Naive thymus-derived CD8-positive, alpha-beta T cell (primary cell): ENCODE results near the gene CCNDBP1. TPM values are rescaled to one million over a fixed set of nuclear protein-coding genes. Genes with fewer than 3 reads are reported as not detected.
"Not testable (repeated sequence)": the region's sequence is repeated elsewhere in the genome, so short reads cannot be mapped to it uniquely, and the experiment has no call there.

Source experiments
- ATAC-seq, 2 donors: fragments of 150-1000 bp; cut with Tn5 transposase in 1 of 2; sonication (Bioruptor Pico), chemical (Tn5 transposase) in 1 of 2; 1 replicate in 1 of 2; 2 replicates in 1 of 2; pipeline ENCODE4 v1.10.0; 2021; ENCODE audit warnings: mild to moderate bottlenecking in 2 of 2, moderate library complexity in 2 of 2
- POLR2A ChIA-PET: fragments of 350-600 bp; sonication (Branson Sonifier 250); formaldehyde crosslinking; loops from one replicate; lab custom pipeline; 2021; ENCODE audit warnings: antibody characterized with exemption; lab: Charles Lee
- DNase-seq, 10 donors: peaks; one replicate each; pipeline versions ENCODE4 v3.0.0 to v3.0.0-alpha.2; 2020 to 2022
- H3K27ac Mint-ChIP-seq, 10 donors: one replicate each; pipeline ENCODE4 v1.8.0; 2020 to 2022; ENCODE audit warnings: mild to moderate bottlenecking in 10 of 10, mixed read lengths in 10 of 10, moderate library complexity in 4 of 10, inconsistent platforms in 1 of 10
- H3K27me3 Mint-ChIP-seq, 5 donors: one replicate each; pipeline ENCODE4 v1.8.0; 2021 to 2022; ENCODE audit warnings: mixed read lengths in 5 of 5
- H3K36me3 Mint-ChIP-seq, 3 donors: one replicate each; pipeline ENCODE4 v1.8.0; 2020 to 2022; ENCODE audit warnings: mixed read lengths in 3 of 3, mild to moderate bottlenecking in 2 of 3, inconsistent platforms in 1 of 3
- H3K4me1 Mint-ChIP-seq, 4 donors: one replicate each; pipeline ENCODE4 v1.8.0; 2021 to 2022; ENCODE audit warnings: mixed read lengths in 4 of 4
- H3K4me3 Mint-ChIP-seq, 10 donors: one replicate each; pipeline ENCODE4 v1.8.0; 2020 to 2022; ENCODE audit warnings: mild to moderate bottlenecking in 10 of 10, mixed read lengths in 10 of 10, moderate library complexity in 6 of 10, inconsistent platforms in 1 of 10
- H3K9me3 Mint-ChIP-seq, 9 donors: one replicate each; pipeline ENCODE4 v1.8.0; 2020 to 2022; ENCODE audit warnings: mixed read lengths in 9 of 9, mild to moderate bottlenecking in 3 of 9, inconsistent platforms in 1 of 9, moderate library complexity in 1 of 9
- polyA plus RNA-seq, 3 donors: library from polyadenylated mRNA; unstranded; fragments of 300-500 nt; fragmentation: Illumina TruSeq; gene quantifications; one replicate each; pipeline ENCODE4 v1.2.3, GENCODE V29; 2021
- total RNA-seq, 8 experiments: library from RNA in 2 of 8; stranded (reverse) in 2 of 8; gene quantifications; one replicate each; pipeline ENCODE4 v1.2.3 and lab custom pipeline; 2021 to 2026

CCNDBP1 gene
- total and polyA plus RNA-seq, 5 experiments from 2014 or later = 132 to 151 (median 146) TPM

DNA sequence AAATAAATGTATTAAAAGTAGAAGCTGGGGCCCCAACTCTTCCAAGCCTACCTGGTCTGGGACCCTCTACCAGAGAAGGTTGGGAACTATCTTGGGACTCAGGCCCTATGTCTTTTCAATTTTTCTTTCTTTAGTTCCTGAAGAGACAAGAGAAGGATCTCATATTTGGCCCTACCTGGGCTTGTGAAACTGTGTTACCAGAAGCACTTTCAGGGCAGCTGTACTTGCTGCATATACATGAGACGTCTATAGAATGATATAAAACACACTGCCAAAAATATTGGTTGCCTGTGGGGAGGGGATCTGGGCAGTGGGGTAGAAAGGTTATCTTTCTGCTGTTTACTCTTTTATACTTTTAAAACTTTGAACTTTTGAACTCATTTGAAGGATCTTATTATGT lies 36.2 kb downstream of the CCNDBP1 start:
- Mint-ChIP-seq H3K4me3 (no peak overlapping the region), H3K9me3 (no peaks in the 10 kb centered on the region), H3K4me1 (peaks cover 3 to 11% (median 7%) of the 10 kb centered on the region in 4 donors), H3K27me3 (peaks cover 2 to 30% (median 13%) of the 10 kb centered on the region in 5 donors), H3K27ac (no peak overlapping the region), H3K36me3 (no peaks in the 10 kb centered on the region)
- POLR2A ChIA-PET = no interaction called here
- ATAC-seq (no peak), DNase-seq (no peak)

DNA sequence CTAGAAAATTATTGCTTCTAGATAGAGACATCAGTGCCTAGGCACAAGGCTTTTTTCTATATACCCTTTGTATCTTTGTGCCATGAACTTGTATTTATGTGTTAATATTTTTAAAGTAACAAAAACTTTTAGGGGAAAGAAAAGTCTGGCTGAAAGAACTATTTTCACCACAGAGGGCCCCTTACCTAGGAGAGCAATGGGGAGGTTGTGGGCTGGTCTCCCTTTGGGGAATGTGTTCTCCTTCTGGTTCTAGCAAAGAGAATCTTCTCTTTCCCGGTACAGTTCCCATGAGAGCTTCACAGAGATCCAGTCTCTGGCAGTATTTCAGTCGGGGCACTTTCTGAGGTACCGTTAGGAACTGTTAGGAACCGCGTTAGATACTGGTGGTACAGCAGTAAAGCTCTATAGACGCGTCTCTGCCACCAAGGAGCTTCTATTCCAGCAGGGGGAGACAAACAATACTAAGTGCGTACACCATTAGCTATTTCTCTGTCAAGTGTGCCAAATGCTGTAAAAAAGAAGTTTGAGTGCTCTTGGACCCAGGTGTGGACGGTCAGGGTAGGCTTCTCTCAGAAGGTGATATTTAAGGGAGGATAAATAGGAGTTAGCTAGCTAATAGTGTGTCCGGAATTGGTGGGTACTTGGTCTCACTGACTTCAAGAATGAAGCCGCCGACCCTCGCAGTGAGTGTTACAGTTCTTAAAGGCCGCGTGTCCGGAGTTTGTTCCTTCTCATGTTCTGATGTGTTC lies 40.2 kb downstream of the CCNDBP1 start:
- ATAC-seq (peak; percentile 95 to 98), DNase-seq (peak in 9 of 10 donors; percentile 11 to 73 (median 52))
- no peaks in the 10 kb centered on the region for H3K9me3 Mint-ChIP-seq
- peak overlapping the region; percentile 41 to 76 (median 67) for H3K4me3 Mint-ChIP-seq
- H3K36me3 Mint-ChIP-seq = no peaks in the 10 kb centered on the region
- H3K4me1 Mint-ChIP-seq = peaks cover 3 to 11% (median 7%) of the 10 kb centered on the region in 4 donors
- peak overlapping the region in 1 of 10 donors; percentile 53 for H3K27ac Mint-ChIP-seq
- POLR2A ChIA-PET = interaction anchor here (0.8 to 0.9 kb wide), 2 partner anchors 40 to 61 kb away, joined by 3 to 5 read pairs; no protein-coding TSS in a partner anchor
- peaks cover 3 to 35% (median 9%) of the 10 kb centered on the region in 5 donors for H3K27me3 Mint-ChIP-seq

DNA sequence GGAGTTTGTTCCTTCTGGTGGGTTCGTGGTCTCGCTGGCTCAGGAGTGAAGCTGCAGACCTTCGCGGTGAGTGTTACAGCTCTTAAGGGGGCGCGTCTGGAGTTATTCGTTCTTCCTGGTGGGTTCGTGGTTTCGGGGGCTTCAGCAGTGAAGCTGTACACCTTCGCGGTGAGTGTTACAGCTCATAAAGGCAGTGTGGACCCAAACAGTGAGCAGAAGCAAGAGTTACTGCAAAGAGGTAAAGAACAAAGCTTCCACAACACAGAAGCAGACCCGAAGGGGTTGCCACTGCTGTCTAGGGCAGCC lies 40.7 kb downstream of the CCNDBP1 start:
- not testable (repeated sequence) for DNase-seq, H3K36me3 Mint-ChIP-seq, H3K9me3 Mint-ChIP-seq
- Mint-ChIP-seq H3K4me3 (peak overlapping the region; percentile 21 to 76 (median 64)), H3K27me3 (peaks cover 3 to 30% (median 8%) of the 10 kb centered on the region in 5 donors), H3K27ac (peak overlapping the region in 1 of 10 donors; percentile 37), H3K4me1 (peaks cover 3 to 11% (median 7%) of the 10 kb centered on the region in 4 donors)
- ATAC-seq = peak in 1 of 2 donors; percentile 15
- POLR2A ChIA-PET = interaction anchor here (0.8 to 0.9 kb wide), 2 partner anchors 40 to 60 kb away, joined by 3 to 5 read pairs; no protein-coding TSS in a partner anchor

DNA sequence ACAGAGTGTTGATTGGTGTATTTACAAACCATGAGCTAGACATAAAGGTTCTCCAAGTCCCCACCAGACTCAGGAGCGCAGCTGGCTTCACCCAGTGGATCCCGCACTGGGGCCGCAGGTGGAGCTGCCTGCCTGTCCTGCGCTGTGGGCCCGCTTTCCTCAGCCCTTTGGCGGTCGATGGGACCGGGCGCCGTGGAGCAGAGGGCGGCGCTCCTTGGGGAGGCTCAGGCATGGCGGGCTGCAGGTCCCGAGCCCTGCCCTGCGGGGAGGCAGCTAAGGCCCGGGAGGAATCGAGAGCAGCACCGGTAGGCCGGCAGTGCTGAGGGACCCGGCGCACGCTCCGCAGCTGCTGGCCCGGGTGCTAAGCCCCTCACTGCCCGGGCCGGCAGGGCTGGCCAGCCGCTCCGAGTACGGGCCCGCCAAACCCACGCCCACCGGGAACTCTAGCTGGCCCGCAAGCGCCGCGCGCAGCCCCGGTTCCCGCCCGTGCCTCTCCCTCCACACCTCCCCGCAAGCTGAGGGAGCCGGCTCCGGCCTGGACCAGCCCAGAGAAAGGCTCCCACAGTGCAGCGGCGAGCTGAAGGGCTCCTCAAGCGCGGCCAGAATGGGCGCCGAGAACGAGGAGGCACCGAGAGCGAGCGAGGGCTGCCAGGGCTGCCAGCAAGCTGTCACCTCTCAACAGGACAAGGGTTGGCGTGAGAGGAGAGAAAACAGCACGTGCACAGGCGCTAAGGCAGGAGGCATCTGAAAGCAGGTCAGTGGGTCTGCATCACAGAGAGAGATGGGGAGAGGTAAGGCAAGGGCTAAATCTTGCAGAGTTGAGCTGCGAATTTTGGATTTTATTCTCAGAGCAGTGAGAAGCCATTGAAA lies 41.5 kb downstream of the CCNDBP1 start:
- POLR2A ChIA-PET = interaction anchor here (0.7 kb wide), 1 partner anchor 16 kb away, joined by 3 read pairs; no protein-coding TSS in a partner anchor
- no peaks in the 10 kb centered on the region for H3K36me3 Mint-ChIP-seq
- H3K4me3 Mint-ChIP-seq = no peak overlapping the region
- peaks cover 3 to 24% (median 6%) of the 10 kb centered on the region in 5 donors for H3K27me3 Mint-ChIP-seq
- H3K27ac Mint-ChIP-seq = no peak overlapping the region
- DNase-seq (no peak), ATAC-seq (no peak)
- peaks cover 3 to 11% (median 7%) of the 10 kb centered on the region in 4 donors for H3K4me1 Mint-ChIP-seq
- H3K9me3 Mint-ChIP-seq = no peaks in the 10 kb centered on the region

DNA sequence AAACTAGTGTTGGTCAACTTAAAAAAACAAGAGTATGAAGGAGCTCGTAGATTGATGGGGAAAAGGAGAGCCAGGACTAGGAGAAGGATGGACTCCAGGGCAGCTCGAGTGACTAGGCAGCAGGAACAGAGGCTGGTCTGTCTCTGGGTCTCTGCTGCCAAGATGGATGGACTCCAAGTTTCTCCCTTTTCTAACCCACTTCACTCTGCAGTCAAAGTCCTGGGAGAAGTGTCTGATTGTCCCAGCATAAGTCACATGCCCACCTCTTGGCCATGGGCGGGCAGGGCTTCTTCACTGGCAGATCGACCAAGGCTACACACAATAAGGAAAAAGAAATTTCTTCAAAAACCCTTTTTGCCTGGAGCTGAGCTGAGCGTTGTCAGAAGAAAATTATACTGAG lies 44.8 kb downstream of the CCNDBP1 start:
- DNase-seq (no peak), ATAC-seq (no peak)
- Mint-ChIP-seq H3K27me3 (peaks cover 5 to 19% (median 6%) of the 10 kb centered on the region in 5 donors), H3K4me1 (peaks cover 3 to 11% (median 7%) of the 10 kb centered on the region in 4 donors), H3K4me3 (no peak overlapping the region), H3K36me3 (no peaks in the 10 kb centered on the region), H3K9me3 (no peaks in the 10 kb centered on the region), H3K27ac (peak overlapping the region in 1 of 10 donors; percentile 35)
- POLR2A ChIA-PET = interaction anchor here (0.6 kb wide), 1 partner anchor 714 kb away, joined by 3 read pairs; no protein-coding TSS in a partner anchor

DNA sequence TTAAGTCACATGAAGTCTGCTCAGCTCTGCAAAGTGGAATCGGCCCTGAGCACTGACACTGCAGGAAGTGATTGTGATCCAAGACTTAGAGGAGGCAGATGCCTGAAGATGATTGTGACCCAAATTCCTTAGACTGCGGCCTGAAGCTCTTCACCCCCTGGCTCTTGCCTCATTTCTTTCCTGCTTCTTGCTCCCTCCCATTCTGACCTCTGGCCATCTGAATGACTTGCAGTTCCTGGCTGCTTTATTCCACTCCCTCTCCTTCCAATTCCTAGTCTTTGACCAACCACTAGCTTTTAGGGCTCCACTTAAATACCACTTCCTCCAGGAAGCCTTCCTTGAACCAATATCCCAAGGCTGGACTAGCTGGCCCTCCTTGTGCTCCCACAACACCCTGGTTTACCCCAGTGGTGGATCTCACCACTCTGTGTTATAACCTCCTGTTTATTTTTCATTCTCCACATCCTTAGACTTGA lies 45.5 kb downstream of the CCNDBP1 start:
- no peak for ATAC-seq
- peak overlapping the region in 1 of 10 donors; percentile 43 for H3K27ac Mint-ChIP-seq

DNA sequence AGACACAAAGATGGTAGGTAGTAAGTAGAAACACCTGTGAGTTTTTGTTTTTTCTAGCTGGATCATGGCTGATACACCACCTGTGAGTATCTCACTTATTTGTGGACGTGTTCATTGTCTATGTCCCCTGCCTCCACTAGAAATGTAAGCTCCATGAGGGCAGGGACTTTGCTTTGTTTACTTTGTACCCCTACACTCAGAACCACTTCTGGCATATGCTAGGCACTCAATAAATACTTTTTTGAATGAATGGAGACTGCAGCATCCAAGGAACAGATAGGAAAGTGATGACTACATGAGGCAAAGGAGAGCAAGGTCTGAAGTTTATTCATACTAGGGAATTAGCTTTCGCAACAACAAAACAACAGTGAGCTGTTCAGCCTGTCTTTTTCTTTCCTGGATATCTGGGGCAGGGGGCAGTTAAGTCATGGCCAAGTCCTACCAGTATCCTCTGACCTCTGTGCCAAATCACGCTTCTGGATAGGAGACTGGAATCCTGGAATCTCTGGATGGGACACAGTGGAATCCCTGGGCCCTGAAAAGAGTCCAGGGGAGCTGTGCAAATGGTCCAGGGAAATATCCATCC lies 47.2 kb downstream of the CCNDBP1 start:
- DNase-seq = no peak
- H3K4me1 Mint-ChIP-seq = no peaks in the 10 kb centered on the region
- POLR2A ChIA-PET = no interaction called here
- H3K36me3 Mint-ChIP-seq = no peaks in the 10 kb centered on the region
- peaks cover 0 to 14% (median 5%) of the 10 kb centered on the region in 5 donors for H3K27me3 Mint-ChIP-seq
- H3K4me3 Mint-ChIP-seq = no peak overlapping the region
- H3K9me3 Mint-ChIP-seq = no peaks in the 10 kb centered on the region
- H3K27ac Mint-ChIP-seq = no peak overlapping the region
- ATAC-seq = no peak

More for the DNA sequence above, 45.5 kb downstream of the CCNDBP1 start:
- Mint-ChIP-seq H3K4me1 (peaks cover 3 to 5% (median 3%) of the 10 kb centered on the region in 4 donors), H3K36me3 (no peaks in the 10 kb centered on the region), H3K9me3 (no peaks in the 10 kb centered on the region), H3K4me3 (no peak overlapping the region), H3K27me3 (peaks cover 1 to 22% (median 4%) of the 10 kb centered on the region in 5 donors)
- POLR2A ChIA-PET = interaction anchor here (0.6 kb wide), 1 partner anchor 714 kb away, joined by 3 read pairs; no protein-coding TSS in a partner anchor
- no peak for DNase-seq

DNA sequence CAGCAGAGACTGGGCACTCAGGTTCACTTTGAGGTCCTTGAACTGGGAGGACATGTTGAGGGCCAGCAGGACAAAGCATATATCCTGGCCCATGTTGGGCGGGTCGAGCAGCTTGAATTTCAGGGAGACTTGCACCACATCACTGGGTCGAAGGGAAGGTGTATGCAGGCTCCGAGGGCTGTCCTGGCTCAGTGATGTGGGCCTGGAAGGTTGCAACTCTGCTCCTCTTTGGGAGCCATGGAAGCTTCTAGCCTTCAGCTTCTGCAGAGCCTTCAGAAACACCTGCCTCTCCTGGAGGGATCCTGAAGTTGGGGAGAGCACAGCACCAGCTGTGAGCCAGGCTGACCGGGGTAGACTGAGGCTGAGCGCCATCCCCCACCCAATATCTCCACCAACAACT lies 50.3 kb downstream of the CCNDBP1 start:
- no peak overlapping the region for H3K4me3 Mint-ChIP-seq
- peaks cover 3 to 11% (median 7%) of the 10 kb centered on the region in 5 donors for H3K27me3 Mint-ChIP-seq
- DNase-seq (no peak), ATAC-seq (no peak)
- H3K4me1 Mint-ChIP-seq = peaks cover 0 to 11% (median 2%) of the 10 kb centered on the region in 4 donors
- H3K36me3 Mint-ChIP-seq = no peaks in the 10 kb centered on the region
- no peak overlapping the region for H3K27ac Mint-ChIP-seq
- no peaks in the 10 kb centered on the region for H3K9me3 Mint-ChIP-seq
- POLR2A ChIA-PET = no interaction called here

DNA sequence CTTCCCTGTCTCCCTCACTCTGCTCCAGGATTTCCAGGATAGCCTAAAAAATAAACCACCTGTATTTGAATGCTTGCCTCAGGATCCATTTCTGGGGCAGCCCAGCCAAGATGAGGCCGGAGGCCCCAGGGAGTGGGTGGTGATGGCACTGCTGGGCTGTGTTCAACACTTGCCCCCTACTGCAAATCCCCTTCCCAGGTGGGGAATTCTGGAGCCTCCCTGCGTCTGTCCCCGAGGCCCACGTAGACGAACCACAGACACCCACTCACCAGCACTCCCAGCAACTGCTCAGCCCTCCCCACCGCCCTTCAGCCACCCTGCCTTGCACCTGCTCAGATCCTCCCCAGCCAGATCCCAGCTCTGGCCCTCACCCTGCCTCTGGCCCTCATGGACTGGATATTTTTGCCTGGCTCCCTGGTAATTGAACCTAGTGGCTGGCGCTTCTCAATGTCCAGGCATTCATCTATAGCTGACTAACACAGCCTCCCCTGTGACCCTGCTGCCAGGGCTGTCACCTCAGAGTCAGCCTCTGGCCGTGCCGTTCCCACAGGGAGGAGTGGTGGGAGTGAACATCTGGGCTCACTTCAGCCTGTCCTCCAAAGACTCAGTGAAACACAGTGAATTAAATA lies 52.8 kb downstream of the CCNDBP1 start:
- DNase-seq (no peak), ATAC-seq (no peak)
- H3K4me1 Mint-ChIP-seq = peaks cover 0 to 11% (median 2%) of the 10 kb centered on the region in 4 donors
- POLR2A ChIA-PET = no interaction called here
- no peak overlapping the region for H3K4me3 Mint-ChIP-seq
- peaks cover 3 to 11% (median 7%) of the 10 kb centered on the region in 5 donors for H3K27me3 Mint-ChIP-seq
- H3K27ac Mint-ChIP-seq = peak overlapping the region in 2 of 10 donors; percentile 1 to 7
- no peaks in the 10 kb centered on the region for H3K9me3 Mint-ChIP-seq
- no peaks in the 10 kb centered on the region for H3K36me3 Mint-ChIP-seq

DNA sequence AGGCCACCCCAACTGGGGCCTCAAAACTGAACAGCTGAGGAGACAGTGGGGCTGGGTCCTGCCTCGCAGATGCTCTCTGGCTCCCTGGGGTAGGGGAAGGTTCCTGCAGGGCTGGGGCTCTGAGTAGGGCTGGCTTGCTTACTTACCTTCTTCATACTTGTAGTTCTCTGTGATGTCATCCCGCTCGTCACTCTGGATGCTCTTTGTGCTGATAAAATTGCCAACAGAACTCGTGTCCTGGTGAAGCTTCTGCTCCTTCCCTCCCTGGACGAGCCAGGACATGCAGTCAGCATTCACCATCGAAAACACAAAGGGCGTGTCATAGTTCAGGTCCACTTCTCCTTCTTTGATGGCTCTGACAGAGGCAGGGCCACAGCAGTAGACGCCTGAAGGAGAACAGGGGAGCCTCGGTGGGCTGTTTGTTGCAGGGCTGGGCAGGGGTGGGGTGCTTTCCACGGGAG lies 53.5 kb downstream of the CCNDBP1 start:
- ATAC-seq (no peak), DNase-seq (no peak)
- Mint-ChIP-seq H3K4me1 (peaks cover 0 to 11% (median 2%) of the 10 kb centered on the region in 4 donors), H3K27ac (no peak overlapping the region), H3K4me3 (no peak overlapping the region), H3K36me3 (no peaks in the 10 kb centered on the region), H3K9me3 (no peaks in the 10 kb centered on the region), H3K27me3 (peaks cover 5 to 12% (median 7%) of the 10 kb centered on the region in 5 donors)
- POLR2A ChIA-PET = no interaction called here

DNA sequence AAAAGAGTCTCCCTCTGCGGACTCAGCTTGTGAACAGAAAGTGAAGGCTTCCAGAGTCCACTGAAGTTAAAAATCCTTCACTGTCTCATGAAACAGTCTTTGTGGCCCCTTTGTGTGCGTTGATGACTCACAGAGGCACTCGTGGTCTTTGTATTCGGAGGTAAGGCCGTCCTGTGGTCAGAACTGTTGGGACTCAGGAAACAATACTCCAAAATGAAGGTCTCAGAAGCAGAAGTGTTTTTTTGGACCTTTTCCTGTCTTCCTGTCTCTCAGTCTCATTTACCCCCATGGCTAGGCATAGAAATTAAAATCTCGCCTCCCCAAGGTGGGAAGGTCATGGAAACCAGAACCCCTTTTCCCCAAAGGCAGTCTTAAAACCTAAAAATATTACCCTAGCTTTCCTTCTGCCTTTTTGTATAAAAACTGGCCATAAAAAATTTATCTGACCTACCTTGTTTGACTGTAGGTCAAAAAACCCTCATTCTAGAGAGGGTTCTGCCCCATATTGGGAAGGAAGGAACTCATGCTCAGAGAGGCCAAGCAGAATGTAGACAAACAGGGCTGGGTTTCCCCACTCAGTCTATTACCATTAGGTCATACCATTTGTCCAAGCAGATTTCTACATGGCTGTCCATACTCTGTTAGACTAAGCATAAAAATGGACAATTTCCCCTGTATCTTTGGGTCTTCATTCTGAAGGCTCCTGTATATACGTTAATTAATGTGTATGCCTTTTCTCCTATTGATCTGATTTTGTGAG lies 54.7 kb downstream of the CCNDBP1 start:
- Mint-ChIP-seq H3K27ac (no peak overlapping the region), H3K9me3 (no peaks in the 10 kb centered on the region), H3K27me3 (peaks cover 6 to 13% (median 9%) of the 10 kb centered on the region in 5 donors), H3K36me3 (no peaks in the 10 kb centered on the region), H3K4me3 (no peak overlapping the region), H3K4me1 (peaks cover 0 to 11% (median 2%) of the 10 kb centered on the region in 4 donors)
- ATAC-seq (no peak), DNase-seq (no peak)
- POLR2A ChIA-PET = no interaction called here
